ENCODE data around the gene GFOD2.

GFOD2 gene

DNA sequence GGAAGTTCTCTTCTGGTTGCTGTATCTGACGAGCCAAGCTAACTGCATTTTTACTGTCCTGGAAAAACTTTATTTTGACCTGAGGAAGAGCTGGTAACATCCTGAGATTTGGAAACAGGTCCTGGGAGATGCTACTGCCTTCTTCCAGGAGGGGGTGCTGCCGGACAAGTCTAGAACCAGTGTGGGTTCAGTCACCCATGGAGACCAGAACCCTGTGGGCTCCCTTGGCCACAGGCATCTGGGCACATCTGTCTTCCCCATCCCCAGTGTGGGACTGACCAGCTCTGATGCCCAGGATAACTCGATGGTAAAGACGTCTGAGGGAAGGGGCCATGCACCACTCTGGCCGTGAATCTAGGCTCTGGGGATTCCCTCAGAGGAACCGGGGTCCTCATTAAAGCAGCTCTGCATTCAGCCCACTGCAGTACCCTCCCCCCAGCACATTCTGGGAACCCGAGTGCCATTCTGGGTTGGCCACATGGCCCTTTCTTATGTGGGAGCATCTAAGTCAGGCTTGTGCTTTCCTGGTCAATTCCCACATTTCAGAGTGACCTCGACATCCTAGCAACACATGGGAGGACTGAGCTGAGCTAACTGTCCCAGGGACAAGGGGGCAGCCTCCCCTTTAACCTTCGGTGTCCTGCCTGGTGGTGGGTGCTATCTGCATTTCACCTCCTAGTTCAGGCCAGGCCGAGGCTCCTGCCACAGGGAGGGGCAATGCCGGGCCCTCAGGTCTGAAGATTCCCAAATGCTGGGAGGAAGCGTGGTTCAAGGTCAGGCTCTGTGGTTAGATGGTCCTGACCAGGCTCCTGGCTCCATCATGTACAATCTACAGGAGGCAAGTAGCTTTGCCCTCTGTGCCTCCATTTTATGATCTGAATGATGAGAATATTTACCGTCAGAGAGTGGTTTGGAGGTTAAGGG is 46.1 kb downstream of the GFOD2 start:
- DNase-seq: peak in 31 of 56 donors; percentile 13 to 70 (median 36)

DNA sequence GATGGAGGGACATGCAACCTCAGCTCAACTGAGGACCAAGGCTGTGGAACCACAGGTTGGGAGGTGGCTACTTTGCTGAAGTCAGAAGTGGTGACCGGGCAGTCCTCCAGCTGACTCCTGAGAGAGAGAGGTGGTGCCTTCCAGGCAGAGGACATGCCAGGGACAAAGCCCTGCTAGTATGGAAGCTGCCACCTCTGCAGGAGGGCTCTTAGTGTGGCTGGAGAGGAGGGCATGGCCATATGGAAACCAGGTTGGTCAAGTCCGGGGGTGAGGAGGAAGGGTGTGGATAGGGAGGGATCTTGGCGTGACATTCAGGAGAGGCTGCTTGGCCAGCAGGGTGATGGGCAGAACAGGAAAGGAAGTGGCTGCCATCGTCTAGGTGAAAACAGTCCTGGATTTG is 46.8 kb downstream of the GFOD2 start:
- no peak for DNase-seq

DNA sequence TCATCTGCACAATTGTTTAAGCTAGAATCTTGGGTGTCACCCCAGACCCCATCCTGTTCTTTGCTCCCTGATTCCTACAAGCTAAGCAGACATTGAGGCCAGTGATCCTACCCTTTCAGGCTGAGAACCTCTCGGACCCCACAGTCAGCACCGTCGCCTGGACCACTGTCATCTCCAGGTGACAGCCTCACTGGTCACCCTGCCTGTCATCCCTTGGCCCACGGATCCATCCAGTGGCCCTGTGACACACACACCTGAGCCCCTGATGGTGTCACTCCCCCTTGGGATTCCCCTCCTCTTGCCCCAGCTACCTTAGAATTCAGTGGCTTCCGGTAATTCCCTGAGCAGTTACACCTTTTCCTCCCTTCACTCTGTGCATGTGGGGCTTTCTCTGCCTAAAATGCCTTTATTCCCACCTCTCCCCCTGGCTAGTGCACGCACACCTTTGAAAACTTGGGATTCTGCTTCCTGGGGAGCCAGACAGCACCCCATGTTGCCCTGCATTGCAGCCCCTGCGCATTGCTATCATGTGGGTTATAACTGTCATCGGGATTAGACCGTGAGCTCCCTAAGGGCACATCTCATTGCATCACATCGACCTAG is 49.5 kb downstream of the GFOD2 start:
- no peak for DNase-seq

DNA sequence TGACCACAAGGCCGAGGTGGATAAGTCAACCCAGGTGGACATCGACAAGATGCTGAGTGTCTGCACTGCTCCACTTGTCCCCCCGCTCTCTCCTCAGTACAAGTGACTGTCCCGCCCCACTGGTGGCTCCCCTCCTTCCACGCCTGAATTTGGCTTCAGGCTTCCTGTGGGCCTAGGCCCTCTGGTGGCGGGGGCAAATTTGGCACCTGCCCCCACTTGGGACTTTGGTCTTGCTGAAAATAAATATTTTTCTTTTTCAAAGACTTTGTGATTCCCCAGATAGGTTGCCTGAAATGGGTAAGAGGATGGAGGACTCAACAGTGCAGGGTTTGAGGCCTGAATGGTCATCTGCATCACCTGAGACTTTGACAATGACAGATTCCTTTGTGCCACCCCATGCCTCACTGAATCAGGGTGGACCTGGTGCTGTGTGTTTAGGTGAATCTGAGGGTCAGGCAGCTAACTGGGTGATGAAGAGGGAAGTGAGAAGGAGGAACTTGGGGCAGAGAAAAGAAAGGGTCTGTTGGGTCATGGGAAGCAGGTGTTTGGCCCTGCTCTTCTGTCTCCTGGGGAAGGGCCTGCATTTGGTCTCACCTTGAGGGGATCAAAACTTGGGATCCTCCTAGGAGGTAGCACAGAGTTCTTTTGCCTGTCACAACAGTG is 50.5 kb downstream of the GFOD2 start:
- no peak for DNase-seq

DNA sequence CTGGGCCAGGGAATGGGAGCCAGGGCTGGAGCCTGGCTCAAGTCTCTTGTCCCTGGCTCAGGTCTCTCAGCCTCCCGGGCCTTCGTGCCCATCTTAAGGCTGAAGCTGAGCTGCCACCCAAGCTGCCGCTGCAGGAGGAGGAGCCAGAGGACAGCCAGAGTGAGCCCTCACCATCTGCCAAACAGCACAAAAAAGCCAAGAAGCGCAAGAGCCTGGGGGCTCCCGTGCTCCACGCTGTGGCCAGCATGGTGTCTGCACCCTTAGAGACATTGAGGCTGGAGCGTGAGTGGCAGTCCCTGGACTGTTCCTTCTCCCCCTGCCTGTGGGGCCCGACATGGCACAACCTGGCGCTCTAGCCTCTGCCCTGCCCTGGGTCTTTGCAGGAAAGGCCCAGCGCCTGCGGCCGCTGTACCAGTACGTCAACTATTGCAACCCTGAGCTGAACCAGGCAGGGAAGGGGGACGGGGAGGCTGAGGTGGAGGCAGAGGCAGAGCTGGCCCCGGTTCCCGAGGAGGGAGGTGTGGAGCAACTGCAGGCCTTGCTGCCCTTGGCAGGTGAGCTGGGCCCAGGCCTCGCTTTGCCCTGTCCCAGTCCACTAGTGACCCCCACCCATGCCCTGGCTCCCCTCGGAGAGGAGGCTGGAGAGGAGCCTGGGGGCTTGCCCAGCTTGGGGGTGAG is 51.2 kb downstream of the GFOD2 start:
- DNase-seq: peak in 53 of 56 donors; percentile 25 to 91 (median 72)

DNA sequence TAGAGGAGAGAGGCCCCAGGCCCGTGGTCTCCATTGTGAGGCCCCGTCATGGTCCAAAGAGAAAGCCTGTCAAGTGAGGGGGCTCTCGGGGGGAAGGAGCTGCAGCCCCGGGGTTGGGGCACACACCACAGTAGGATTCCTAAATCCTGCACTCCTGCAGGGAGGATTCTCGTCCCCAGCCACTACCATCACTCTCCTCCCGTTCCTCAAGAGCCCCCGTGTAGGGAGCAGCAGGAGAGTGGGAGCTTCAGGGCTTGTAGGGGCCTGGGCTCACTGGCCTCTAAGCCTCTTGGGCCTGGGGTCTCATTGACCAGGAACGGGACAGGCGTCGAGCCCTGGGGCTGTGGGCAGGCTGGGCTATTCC is 51.7 kb downstream of the GFOD2 start:
- DNase-seq: no peak

DNA sequence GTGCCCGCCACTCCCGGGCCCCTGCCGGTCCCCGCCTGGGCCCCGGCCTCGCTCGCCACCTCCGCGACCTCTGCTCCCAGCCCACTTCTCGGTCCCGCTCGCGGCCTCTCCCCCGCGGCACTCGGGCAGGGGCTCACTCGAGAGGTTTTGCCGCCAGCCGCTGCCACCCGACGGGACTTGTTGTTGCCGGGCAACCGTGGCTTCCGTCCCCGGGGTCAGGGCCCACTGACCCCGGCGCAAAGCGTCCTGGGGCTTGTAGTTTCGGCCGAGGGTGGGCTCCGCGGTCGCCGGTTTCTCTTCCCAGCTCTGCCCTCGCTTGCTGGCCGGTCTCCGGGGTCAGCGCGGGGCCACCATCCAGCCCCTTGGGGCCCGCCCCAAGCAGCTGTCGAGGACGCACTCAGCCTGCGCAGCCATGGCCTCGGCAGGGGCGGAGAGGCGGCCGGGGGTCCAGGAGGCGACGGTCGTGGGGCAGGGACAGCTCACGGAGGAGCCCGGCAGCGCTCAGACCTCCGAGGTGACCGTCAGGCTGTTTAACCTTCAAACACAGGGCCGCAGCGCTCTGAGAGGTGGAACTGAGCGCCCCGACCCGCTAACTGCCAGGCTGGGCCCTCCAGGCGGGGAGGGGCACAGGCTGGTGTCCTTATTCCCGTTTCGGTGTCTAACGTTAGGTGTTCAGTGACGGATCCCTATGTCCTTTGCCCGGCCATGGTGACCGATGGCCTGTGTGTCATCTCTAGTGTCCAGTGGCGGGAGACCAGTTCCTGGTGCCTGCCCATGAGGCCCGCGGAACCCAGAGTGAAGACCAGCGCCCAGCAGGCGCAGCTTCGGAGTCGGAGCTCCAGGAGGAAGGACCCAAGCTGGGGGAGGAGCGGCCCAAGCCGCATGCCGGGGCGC is 52.3 kb downstream of the GFOD2 start, which contains the start of the genes C16orf86 and ENKD1:
Gene C16orf86, plus strand, starts transcription at position 256 of the 894 bp plus-strand sequence. Its CDS starts 157 bp downstream, at position 413.
Gene ENKD1, minus strand, starts transcription at position 192 of the 894 bp plus-strand sequence. CDS start 308 bp downstream, outside the sequence.
- DNase-seq: peak in 52 of 56 donors; percentile 9 to 86 (median 59)

DNA sequence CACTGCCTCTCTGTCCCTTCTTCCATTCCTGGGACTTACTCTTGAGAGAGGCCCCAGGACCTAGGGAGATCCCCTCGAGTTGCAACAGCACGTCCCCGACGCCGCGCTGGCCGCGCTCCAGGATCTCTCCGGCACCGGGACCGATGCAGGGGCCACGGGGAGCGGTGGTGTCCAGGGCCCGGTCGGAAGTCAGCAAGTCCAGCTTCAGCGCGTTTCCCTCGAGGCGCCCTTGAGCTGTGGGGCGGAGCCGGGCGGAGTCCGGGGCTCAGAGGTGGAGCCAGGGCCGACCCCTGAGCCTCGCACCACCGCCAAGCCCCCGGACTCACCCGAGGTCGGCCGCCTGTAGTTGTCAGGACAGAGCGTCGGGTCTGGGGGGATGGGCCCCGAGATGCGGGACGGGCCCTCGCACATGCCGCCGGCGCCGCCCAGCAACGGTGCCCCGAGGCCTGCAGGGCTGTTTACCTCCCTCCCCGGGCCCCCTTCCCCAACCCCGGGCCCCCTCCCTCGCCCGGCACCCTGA is 53.0 kb downstream of the GFOD2 start:
- DNase-seq: no peak

DNA sequence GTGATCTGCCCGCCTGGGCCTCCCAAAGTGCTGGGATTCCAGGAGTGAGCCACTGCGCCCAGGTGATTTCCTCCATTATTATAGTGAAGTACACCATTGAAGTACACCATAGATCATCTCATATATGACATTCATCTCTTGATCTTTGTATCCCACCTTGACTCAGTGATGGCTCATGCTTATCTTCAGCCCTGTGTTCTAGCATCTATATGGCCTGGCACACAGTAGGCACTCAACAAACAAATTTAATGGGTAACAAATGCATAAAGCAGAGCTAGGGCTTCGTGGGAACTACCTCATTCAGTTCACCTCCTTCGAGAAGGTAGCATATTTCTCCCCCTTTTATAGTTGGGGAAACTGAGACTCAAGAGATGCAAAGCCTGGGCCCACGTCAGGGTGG is 53.5 kb downstream of the GFOD2 start:
- no peak for DNase-seq

DNA sequence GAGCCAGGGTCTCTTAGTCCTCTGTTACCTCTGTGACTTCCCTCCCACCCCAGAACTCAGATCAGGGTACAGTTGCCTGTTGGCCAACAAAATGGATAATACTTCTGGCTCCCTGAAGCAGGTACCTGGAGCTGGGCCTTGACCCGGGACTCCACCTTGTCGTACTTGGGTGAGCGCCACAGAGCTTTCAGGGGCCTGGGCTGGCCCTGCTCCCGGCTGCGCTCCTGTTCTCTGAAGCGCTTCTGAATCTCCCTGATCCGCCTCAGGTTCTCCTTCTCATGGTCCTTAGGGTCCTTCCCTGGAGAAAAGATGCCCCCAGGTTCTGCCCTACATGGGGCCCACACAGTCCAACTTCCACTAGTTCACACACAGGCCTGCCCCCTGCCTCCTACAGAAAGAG is 54.2 kb downstream of the GFOD2 start:
- no peak for DNase-seq

DNA sequence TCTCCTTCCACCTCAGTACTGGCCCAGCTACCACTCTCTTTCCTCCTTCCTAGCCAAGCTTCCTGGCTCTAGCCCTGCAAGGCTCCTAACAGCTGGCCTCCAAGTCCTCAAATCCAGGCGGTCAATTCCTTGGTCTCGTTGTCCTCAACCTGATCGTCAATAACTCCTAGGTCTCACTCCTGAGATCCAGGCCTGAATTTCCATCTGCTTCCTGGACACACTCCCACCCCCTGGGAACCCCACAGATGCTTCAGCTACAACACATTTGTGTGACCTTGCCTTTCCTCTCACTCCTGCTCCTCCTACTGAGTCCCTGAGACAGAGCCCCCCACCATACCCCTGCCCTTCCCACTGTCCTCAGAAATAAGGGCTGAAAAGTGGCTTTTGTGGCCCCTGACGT is 54.9 kb downstream of the GFOD2 start:
- no peak for DNase-seq

DNA sequence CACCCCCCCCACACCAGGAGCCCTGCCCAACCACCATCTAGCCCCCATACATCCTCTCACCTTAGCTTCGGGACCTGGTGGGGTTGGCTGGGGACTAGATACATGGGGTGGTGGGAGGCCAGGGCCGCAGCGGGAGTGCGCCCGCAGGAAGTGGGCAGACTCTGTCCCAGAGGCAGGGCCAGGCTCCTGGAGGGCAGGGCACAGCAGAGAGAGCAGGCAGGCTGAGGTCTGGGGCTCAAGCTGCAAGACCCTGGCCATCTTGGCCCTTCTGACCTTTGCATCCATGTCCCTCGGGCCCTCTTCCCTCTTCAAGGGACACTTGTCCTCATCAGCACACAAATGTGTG is 55.3 kb downstream of the GFOD2 start:
- no peak for DNase-seq

DNA sequence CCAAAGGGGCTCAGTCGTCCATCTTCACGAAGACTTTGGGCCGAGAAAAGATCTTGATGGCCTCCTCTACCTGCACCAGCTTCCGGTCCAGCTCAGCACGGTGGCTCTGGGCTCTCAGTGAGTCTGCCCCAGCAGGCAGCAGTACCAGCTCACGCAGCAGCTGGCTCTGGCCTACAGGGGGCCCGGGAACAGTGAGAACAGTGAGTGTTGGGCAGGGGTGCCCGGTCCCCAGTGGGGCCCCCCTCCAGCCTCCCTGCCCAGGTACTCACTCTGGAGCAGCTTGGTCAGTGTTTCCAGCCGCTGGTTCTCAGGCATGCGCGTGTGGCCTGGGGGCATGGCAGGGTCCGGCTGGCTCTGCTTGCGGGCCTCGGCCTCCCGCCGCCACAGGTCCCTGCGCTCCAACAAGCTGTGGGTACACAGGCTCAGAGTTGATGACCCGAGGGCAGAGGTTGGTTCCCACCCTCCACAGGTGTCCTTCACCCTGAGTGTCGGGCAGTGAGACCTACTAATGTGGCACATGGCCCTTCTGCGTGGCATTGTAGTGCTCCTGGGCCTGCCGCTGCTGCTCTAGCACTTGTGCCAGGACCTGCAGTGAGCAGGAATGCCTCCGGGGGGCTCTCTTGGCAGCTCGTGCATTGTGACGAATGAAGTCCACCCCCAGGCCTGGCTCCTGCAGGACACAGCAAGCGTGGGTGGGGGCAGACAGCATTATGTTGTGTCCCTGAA is 55.8 kb downstream of the GFOD2 start:
- DNase-seq: peak in 9 of 56 donors; percentile 3 to 44 (median 20)

DNA sequence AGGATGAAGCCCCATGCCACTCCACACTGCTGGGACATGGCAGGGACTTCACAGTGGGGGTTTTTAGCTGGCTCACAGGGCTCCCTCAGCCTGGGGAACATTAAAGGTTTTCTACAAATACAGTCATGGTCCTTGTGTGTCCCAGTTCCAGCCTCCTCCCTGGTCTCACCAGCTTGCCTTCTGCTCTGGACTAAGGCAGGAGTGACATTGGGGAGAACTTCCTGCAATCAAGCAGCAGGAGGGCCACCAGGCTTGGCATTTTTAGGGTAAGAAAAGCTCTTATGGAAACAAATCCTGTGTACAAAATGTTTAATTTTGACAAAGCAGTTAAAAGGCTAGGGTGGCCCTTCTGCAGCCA is 56.5 kb downstream of the GFOD2 start:
- DNase-seq: no peak

DNA sequence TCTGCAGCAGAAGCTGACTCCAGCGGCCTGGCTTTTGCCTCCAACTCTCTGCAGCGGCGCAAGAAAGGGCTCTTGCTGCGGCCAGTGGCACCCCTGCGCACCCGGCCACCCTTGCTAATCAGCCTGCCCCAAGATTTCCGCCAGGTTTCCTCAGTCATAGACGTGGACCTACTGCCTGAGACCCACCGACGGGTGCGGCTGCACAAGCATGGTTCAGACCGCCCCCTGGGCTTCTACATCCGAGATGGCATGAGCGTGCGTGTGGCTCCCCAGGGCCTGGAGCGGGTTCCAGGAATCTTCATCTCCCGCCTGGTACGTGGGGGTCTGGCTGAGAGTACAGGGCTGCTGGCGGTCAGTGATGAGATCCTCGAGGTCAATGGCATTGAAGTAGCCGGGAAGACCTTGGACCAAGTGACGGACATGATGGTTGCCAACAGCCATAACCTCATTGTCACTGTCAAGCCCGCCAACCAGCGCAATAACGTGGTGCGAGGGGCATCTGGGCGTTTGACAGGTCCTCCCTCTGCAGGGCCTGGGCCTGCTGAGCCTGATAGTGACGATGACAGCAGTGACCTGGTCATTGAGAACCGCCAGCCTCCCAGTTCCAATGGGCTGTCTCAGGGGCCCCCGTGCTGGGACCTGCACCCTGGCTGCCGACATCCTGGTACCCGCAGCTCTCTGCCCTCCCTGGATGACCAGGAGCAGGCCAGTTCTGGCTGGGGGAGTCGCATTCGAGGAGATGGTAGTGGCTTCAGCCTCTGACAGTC is 57.0 kb downstream of the GFOD2 start:
- DNase-seq: no peak

DNA sequence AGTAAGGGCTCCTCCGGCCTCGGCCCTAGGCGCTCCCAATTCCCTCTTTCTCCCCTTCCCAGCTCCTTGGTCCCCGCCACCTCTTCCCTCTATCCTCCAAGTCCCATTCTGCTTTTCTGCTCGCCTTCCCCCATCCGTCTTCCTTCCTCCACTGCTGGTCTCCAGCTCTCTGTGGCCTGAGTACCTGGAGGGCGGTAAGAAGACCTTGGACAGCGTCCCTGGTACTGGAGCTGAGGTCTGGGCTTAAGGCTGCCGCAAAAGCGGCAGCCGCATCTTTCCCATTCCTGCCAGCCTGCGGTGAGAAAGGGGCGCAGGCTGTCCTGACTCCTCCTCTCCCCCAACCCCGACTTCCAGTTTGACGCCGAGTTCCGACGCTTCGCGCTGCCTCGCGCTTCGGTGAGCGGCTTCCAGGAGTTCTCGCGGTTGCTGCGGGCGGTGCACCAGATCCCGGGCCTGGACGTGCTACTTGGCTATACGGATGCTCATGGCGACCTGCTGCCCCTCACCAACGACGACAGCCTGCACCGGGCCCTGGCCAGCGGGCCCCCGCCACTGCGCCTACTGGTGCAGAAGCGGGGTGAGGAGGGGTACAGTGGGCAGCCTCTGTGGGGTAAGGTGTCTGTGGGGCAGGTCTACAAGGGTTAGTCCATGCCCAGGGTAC is 57.9 kb downstream of the GFOD2 start:
- peak in 7 of 56 donors; percentile 14 to 65 (median 51) for DNase-seq

DNA sequence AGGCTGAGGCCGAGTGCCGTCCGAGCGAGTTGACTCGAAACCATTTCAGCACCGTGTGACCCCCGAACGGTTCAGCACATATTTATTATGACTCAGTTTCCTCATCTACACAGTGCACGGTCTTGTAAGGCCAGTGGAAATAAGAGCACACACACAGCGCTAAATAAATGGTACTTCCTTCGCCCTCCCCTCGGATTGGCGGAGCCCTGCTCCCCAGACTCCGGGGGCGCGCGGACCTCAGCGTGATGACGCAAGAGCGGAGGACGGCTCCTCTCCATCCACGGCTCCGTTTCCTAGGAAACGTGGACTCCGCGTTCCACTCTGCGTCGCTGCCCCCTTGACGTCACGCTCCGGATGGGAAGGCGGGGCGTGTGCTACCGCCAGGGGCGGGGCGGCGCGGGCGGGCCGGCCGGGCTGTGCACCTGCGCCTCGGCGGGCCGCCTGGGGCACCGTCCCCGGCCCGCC is 58.5 kb downstream of the GFOD2 start, which contains the start of gene PARD6A:
Gene PARD6A, plus strand, starts transcription at position 397 of the 465 bp plus-strand sequence. CDS start 79 bp downstream, outside the sequence.
- peak in 55 of 56 donors; percentile 65 to 98 (median 90) for DNase-seq
